HG03095 (cell line): ENCODE results near the gene ARHGAP15.

Source experiments
- ATAC-seq: cut with Tn5 transposase; IDR thresholded peaks from one replicate; pipeline ENCODE4 v1.9.1; 2021; ENCODE audit warnings: moderate library complexity; ENCODE audit not compliant: unreplicated experiment

Gene ARHGAP15

DNA sequence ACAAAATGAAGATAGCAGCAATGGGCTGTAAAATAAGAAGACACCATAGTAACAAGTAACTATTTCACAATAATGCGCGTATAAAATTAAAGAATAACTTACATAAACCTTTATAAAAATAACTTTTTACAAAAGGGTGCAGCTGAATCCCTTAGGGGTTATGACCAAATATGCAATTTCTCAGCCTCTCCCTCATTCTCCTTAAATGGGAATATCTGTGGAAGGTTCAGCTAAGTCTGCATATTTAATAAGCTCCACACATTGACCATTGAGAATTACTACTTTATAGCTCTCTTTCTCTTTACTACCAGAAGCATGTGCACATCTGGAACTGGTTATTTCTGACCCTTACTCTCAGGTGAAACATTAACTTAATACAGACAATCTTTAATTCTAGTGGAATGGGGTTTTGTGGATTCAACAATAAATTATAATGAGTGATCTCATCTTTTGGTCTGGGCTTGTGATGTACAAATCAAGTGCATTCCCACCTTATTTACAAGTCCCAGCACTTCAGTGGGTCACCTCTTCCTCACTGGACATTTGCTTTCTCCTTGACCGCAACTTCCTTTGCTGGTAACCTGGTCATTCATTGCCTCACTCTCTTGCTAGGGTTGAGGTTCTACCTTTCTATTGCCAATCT, 15.7 kb downstream of the ARHGAP15 start:
- no peak for ATAC-seq

- ATAC-seq, result no peak
Measured at GRCh38 chr2:143146366-143146765, 17.1 kb downstream of the ARHGAP15 start.

- no peak for ATAC-seq
Measured at GRCh38 chr2:143146815-143147530, 17.8 kb downstream of the ARHGAP15 start.

DNA sequence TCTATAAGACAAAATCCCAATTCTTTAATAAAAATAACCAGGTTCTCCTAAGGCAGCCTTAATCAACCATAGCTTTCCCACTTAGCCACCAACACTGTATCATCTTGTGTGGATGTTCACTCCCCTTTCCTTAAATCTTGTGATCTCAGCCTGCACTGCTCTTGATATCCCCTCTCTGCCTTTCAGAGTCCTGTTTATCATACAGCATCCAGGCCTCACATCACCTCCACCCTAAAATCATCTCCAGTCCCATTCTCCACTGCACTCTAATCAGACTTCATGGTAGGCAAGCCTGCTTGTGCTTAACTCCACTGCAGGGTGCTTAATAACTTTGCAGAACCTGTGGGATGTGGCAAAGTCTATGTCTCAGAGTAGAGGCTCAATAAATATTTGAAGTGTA, 18.8 kb downstream of the ARHGAP15 start:
- no peak for ATAC-seq

GRCh38 chr2:143148757-143149156, 19.5 kb downstream of the ARHGAP15 start:
- no peak for ATAC-seq

GRCh38 chr2:143150287-143150686, 21.1 kb downstream of the ARHGAP15 start:
- peak; percentile 65 for ATAC-seq

DNA sequence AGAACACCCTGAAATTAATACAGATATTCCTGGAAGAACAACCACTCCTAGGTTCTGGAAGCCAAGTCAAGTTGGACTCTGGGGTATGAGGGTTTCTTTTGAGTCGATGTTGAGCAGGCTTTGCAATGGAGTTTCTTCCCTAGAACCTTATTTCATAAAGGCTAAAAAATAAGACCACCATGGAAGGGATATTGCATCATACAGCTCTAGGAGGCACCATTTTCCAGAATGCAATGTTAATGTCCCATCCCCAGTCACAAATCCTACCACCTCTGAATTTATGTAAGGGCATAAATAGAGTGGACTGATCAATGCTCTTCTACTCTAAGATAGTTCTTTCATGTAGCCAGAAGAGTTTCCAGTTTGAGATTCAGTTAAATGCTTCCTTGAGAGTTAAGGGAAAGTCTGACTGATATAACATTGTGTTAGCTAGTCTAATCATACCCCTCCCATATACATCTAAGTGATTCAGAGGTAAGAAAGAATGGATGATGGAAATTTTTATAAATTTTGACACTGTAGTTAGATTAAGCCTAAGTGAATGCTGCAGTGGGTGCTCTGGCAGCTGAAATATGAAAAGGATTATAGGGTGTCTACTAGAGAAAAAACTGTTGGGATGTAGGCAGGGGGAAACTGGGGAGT, 22.0 kb downstream of the ARHGAP15 start:
- no peak for ATAC-seq

DNA sequence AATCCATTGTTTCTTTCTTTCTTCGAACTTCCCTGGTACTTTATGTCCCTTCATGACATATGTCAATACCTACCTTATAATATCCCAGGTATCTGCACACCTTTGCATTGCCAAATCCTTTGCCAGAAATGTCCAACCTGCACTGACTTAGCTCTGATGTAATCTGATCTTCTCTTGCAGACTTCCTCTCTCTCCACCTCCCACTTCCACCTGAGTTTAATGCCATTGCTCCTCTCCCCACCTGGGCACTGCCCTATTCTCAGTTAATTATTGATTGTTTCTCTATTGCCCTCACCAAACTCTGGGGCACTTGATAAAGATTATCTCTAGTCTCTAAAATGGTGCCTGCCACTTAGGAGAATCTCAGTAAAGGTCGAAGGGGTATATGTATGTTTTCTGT, 23.0 kb downstream of the ARHGAP15 start:
- no peak for ATAC-seq

- no peak for ATAC-seq
Measured at GRCh38 chr2:143152637-143153036, 23.4 kb downstream of the ARHGAP15 start.

DNA sequence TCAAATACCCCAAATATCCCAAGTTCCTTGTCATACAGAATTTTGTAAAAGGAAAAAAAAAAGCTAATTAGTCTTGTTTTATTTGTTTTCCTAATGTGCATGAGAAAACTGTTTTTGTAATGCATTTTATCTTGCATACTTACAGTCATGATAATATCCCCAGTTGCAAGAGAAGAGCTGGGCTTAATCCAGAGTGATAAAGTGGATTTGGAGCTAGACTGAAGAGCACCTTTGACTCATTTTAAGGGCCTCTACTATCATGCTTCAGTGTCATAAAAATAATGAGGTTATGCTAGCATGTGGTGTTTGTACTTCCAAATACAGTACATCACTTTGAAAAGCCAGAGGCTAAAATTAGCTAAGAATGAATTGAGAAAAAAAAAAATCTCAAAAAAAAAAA, 26.4 kb downstream of the ARHGAP15 start:
- ATAC-seq, result no peak

DNA sequence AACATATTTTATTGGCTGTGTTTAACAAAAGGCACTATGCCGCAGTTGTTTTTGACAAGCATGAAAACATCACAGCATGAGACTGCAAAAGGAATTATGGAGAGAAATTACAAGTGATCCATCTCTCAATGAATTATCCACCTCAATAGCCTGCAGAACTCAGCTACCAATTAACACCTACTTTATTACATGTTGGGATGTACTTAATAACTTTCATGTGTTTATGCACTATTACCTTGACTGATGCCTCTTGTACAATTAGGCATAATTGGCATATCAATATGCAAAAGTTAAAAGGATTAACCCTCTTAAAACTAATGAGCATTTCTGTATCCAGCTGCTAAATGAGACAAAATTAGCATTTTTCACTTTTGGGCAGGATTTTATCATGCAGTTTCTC, 27.8 kb downstream of the ARHGAP15 start:
- ATAC-seq, result no peak

DNA sequence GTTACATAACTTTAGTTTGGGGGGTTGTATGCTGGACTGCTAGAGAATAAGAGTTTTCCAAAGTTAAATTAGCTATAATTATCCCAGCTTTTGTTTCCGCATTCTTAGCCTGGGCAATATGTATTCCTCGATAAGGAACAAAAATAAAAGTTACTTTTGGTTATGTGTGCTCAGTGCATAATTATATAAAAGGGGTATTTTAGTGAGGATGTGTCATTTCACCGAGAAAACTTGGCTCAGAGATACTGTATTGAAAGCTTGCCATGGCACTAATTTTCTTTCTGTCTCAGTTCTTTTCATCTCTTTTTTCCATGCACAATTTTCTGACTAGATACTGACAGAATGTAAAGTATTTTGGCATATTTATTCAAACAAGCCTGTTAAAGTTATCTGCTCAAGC, 28.2 kb downstream of the ARHGAP15 start:
- ATAC-seq, result no peak

DNA sequence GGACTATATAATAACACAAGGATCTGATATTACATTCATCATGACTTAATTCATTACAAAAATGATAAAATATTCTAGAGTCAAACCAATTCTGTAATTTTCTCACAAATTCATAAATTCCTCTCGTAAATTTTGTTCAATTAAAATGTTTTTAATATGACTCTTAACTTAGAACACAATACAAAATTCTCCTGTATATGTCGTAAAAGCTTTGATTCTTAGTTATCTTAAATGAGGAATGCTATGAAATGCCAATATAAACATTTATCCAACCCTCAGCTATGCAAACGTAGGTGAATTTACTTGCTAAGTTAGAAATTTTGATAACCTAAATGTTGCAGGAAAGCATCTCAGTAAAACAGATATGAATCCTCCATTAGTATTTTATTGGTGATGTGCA, 28.9 kb downstream of the ARHGAP15 start:
- ATAC-seq, result no peak

DNA sequence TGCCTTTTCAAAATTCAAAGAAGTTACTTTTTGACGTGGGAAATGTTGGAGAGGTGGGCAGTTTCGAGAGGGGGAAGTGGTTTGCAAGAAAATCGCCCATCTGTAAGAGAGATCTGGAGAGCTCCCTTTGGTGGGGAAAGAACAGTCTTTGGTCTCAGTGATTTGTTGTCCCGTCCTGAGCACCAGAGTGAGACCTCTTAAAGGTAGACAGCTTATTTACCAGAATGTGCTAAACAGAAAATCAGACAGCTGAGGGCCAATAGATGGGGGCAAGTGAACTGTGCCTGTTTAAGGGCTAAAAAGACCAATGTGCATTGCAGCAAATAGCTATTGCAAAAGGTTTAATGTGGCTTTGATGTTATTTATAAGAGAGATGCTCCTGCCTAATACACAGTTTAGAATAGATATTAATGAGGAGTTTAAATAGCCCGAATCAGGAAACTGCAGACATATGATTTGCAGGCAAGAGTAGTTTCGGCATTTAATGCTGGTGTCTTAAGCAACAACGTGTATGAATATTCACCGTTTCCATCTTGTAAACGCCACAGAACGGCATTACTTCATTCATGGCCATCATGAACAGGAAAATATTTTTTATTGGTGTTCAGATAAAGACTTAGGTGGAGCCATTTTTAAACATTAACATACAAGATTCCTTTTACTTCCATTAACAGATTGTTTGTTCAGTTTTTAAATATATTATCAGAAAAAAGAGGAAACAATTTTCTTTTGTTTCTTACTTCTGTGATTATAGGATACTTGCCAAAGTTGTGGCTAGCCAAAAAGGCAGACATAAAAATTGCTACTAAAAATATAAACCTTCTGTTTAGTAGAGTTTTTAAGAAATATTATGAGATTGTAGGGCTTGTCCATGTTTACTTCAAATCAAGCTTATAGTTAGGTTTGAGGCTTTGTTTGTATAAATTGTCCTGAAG, 29.6 kb downstream of the ARHGAP15 start:
- ATAC-seq, result no peak

DNA sequence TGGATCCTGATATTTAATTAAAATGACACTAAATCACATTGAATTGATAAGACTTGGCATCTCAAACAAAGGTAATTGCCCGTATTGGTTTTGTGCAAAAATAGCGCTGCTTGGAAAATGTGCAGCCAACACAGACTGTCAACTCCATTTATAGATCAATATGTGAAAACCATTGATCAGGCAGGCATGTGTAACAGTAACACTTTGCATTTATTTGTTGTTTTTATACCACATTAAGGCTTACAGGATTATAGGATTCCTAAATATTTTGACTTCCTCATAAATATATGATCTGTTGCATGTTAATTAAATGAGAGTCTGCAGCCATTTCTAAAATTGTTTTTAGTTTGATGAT, 30.2 kb downstream of the ARHGAP15 start:
- ATAC-seq, result no peak

DNA sequence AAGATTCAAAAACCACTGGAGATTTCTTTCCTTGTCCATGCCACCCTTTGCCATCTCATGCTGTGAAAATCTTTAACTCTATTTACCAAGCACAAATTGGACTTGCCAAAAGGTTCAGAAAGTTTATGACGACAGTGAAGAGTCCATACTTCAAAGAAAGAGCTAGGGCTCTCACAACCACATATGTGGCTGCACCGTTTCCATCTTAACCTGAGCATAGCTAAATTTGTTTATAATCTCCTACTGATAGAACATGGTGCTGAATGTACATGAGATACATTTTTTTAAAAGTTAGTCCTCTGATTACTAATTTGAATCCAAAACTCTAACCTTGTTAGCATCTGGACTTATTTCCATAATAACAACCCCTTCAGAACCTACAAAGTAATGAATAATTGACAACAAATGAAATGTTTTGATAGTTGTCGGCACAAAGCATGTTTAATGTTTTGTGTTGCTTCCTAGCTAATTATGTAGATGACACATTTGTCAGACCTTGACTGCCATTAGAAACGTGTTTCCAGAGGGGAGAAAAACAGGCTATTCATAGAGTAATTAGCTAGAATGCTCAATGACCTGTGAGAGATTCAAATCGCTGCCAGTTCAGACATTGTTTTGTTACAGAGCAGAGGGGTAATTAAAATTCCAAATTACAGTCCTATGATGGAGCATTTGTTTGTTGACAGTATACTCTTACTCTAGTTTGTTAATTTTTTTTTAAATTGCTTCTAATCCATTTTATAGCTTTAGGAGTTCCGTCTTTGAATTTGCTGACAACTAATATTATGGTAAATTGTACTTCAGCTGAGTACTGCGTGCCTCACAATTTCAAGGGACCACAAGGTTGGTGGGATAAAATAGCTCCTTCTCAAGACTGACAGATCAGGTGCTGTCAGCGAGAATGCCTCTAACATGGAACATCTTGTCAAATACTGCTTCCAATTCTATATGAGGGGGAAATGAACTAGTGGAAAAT, 31.8 kb downstream of the ARHGAP15 start:
- no peak for ATAC-seq

GRCh38 chr2:143162123-143162837, 33.1 kb downstream of the ARHGAP15 start:
- ATAC-seq, result peak; percentile 79

GRCh38 chr2:143162997-143163396, 33.8 kb downstream of the ARHGAP15 start:
- no peak for ATAC-seq

- ATAC-seq, result no peak
Measured at GRCh38 chr2:143163499-143163898, 34.3 kb downstream of the ARHGAP15 start.
